ENCODE measurements around the gene RNF227. TPM values are rescaled to one million over a fixed set of nuclear protein-coding genes. Genes with fewer than 3 reads are reported as not detected.

The RNF227 gene
- total RNA-seq, 1 donor from 2014 or later, result 4.0 TPM

DNA sequence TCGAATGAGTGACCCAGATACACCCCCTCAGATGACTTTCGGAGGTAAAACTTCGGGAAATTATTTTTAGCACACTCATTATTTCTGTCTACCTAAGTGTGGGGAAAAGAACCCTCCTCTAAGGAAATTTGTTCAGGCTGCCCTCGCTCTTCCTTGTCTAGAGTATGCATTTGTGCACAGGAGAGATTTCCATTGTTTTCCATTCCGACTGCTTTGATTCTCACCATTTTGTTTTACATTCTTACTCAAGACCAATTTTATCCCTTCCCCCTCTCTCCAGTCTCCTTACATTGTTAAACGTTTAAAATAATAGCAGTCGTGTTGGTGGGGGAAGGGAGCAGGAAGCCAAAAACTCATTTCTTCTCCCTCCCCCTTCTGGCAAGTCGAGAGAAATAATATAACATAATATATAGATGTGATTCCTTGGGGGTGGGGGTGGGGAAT, 29.0 kb downstream of the RNF227 start:
- Mint-ChIP-seq H3K27me3 (ENCODE audit: low read depth) (no peaks in the 10 kb centered on the region), H3K9me3 (no peaks in the 10 kb centered on the region), H3K27ac (ENCODE audit: unreplicated experiment) (no peak overlapping the region), H3K4me1 (no peaks in the 10 kb centered on the region), H3K36me3 (ENCODE audit: low read depth) (peaks cover 8% of the 10 kb centered on the region), H3K4me3 (no peak overlapping the region)
- DNase-seq (ENCODE audit: low read depth, low spot score), result no peak
- TF ChIP-seq, protein P1, sequence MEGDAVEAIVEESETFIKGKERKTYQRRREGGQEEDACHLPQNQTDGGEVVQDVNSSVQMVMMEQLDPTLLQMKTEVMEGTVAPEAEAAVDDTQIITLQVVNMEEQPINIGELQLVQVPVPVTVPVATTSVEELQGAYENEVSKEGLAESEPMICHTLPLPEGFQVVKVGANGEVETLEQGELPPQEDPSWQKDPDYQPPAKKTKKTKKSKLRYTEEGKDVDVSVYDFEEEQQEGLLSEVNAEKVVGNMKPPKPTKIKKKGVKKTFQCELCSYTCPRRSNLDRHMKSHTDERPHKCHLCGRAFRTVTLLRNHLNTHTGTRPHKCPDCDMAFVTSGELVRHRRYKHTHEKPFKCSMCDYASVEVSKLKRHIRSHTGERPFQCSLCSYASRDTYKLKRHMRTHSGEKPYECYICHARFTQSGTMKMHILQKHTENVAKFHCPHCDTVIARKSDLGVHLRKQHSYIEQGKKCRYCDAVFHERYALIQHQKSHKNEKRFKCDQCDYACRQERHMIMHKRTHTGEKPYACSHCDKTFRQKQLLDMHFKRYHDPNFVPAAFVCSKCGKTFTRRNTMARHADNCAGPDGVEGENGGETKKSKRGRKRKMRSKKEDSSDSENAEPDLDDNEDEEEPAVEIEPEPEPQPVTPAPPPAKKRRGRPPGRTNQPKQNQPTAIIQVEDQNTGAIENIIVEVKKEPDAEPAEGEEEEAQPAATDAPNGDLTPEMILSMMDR (conservative IDR thresholded peaks at IDR 0.05), result no peak

DNA sequence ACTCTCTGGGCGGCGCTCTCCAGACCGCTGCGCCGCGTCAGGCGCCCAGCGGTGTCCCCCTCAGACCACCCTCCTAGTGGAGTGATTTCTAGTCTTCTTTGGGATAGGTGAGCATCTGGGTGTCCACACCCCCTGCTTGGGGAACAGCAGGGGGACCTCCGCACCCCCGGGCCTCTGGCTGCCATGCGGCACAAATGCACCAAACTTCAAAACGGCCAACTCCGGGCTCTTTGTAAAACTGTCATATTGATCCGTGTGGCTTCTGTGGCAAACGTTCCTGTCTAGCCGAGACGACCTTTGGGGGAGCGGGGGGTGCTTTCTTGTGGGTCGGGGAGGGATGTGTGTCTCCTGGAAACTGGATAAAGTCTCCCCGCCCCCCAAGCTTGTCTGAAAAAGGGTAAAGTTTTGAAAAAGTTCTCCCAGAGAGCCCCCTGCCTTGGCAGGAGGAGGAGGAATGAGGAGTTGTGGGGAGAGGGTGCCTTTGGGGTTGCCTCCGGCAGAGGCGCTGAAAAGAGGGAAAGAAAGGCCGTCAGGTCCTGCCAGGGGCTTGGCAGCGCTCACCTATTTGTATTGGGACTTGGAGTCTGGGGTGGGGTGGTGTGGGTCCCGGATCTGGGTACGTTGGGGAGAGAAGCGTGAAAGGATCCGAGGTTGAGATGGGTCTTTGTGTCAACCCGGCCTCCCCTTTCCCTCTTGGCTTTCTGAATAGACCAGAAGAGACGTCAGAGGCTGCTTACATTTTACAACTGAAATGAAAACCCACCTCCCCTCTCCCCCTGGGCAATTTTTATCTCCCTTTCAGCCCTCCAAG, 29.7 kb downstream of the RNF227 start:
- H3K27me3 Mint-ChIP-seq (ENCODE audit: low read depth), result no peaks in the 10 kb centered on the region
- H3K27ac Mint-ChIP-seq (ENCODE audit: unreplicated experiment), result no peak overlapping the region
- H3K9me3 Mint-ChIP-seq, result no peaks in the 10 kb centered on the region
- no peaks in the 10 kb centered on the region for H3K4me1 Mint-ChIP-seq
- TF ChIP-seq, protein P1 (conservative IDR thresholded peaks at IDR 0.05), result no peak
- peak; percentile 22 for DNase-seq (ENCODE audit: low read depth, low spot score)
- H3K4me3 Mint-ChIP-seq, result no peak overlapping the region
- peaks cover 8% of the 10 kb centered on the region for H3K36me3 Mint-ChIP-seq (ENCODE audit: low read depth)

DNA sequence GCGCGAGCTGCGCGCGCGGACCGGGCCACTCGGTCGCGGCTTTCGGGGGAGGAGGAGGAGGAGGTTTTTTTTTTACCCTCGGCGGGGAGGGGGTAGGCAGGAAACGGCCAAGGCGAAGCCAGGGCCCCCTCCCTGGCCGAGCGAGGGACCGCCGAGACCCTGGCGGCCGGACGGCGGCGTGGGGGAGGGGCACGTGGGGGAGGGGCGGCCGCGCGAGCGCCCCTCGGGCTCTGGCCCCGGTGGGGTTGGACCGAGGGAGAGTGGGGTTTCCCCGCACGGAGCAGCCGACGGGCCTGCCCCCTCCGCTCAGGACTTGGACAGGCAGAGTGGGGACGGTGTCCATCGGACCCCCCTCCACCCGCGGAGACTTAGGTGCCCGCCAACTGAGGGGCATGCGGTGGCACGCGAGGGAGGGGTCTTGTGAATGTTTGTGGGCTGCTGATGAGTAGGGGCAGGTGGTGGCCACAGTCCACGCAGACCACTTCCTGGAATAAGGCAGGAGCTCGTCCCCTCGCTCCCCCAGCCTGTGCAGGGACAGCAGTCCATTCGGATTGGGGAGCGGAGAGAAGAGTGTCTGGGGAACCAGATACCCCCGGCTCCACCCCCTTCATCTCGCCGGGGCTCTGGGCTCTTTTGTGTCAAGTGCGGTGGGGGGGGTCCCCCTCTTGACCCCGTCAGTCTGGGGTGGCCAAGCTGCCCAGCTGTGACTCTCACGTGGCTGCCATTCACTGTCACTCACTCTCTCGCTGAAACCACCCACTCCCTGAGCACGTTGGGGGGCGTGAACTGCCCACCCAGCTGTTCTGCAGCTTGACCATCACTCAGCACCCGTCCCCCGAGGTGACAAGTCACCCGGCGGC, 30.5 kb downstream of the RNF227 start:
- TF ChIP-seq, protein P1 (conservative IDR thresholded peaks at IDR 0.05), result no peak
- no peaks in the 10 kb centered on the region for H3K4me1 Mint-ChIP-seq
- no peak overlapping the region for H3K27ac Mint-ChIP-seq (ENCODE audit: unreplicated experiment)
- no peak overlapping the region for H3K4me3 Mint-ChIP-seq
- H3K27me3 Mint-ChIP-seq (ENCODE audit: low read depth), result no peaks in the 10 kb centered on the region
- peaks cover 8% of the 10 kb centered on the region for H3K36me3 Mint-ChIP-seq (ENCODE audit: low read depth)
- H3K9me3 Mint-ChIP-seq, result no peaks in the 10 kb centered on the region
- peak; percentile 56 for DNase-seq (ENCODE audit: low read depth, low spot score)

DNA sequence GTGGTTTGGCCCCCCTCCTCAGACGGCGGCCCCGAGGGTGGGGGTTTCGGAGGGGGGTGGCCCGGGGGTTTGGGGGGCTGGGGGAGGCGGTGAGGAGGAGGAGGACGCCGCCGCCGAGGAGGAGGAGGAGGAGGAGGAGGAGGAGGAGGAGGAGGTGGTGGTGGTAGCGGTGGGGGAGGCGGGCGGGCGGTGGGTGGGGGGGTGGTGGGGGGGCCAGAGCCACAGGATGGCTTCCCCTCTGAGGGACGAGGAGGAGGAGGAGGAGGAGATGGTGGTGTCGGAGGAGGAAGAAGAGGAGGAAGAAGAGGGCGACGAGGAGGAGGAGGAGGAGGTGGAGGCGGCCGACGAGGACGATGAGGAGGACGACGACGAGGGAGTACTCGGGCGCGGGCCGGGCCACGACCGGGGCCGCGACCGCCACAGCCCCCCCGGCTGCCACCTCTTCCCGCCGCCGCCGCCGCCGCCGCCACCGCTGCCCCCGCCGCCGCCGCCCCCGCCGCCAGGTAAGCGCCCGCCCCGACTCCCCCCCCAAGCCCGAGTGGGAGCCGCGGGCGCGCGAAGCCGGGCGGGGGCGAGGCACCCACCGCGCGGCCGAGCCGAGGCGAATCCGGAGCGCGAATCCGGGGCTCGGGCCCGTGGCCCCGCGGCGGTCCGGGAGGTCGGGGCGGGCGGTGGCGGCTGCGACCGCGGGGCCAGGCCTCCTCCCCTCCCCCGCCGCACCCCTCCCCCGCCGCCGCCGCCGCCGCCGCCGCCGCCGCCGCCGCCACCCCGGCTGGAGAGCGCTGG, 31.3 kb downstream of the RNF227 start:
- Mint-ChIP-seq H3K27ac (ENCODE audit: unreplicated experiment) (no peak overlapping the region), H3K4me3 (no peak overlapping the region)
- TF ChIP-seq, protein P1 (conservative IDR thresholded peaks at IDR 0.05), result no peak

DNA sequence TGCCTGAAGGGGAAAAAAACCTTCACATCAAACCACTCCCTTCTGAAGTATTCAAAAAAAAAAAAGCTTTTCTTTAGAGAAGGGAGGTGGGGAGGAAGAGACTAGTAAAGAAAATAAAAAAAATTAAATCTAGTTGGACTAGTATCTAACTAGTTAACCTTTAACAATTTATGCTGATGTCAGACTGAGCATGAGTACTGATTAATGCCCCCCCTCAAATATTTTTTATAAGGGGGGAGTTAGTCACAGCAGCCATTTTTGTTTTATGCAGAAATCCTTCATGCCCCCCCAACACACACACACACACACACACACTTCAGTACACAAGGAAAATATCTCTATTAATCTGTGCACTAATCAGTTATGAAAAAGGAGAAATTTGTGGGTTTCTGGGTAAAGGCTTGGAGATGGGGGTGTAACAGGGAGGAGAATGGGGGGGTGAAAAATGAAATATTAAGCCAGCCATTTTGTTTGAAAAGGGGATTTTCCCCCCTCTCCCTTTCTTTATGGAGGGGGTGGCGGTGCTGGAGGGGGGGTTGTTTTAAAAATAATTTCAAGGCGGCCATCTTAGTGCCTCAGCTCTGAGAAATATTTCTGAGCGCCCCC, 32.2 kb downstream of the RNF227 start:
- Mint-ChIP-seq H3K9me3 (no peaks in the 10 kb centered on the region), H3K27ac (ENCODE audit: unreplicated experiment) (no peak overlapping the region), H3K36me3 (ENCODE audit: low read depth) (no peaks in the 10 kb centered on the region)

More for the DNA sequence above, 31.3 kb downstream of the RNF227 start:
- H3K4me1 Mint-ChIP-seq, result no peaks in the 10 kb centered on the region
- H3K27me3 Mint-ChIP-seq (ENCODE audit: low read depth), result no peaks in the 10 kb centered on the region
- no peaks in the 10 kb centered on the region for H3K9me3 Mint-ChIP-seq
- no peak for DNase-seq (ENCODE audit: low read depth, low spot score)
- H3K36me3 Mint-ChIP-seq (ENCODE audit: low read depth), result peaks cover 2% of the 10 kb centered on the region

More for the DNA sequence above, 32.2 kb downstream of the RNF227 start:
- TF ChIP-seq, protein P1 (conservative IDR thresholded peaks at IDR 0.05), result no peak
- H3K4me1 Mint-ChIP-seq, result no peaks in the 10 kb centered on the region
- no peaks in the 10 kb centered on the region for H3K27me3 Mint-ChIP-seq (ENCODE audit: low read depth)
- no peak for DNase-seq (ENCODE audit: low read depth, low spot score)
- peak overlapping the region; percentile 82 for H3K4me3 Mint-ChIP-seq

All from neural crest cell (in vitro differentiated cells).